COLO829 (cell line): ENCODE results near the gene ROBO2.
A peak's percentile ranks its signal among the peaks of the same experiment; 100 is the strongest.

ENCODE experiments used
- DNase-seq: peaks from one replicate; pipeline ENCODE4 v3.0.0; 2012; ENCODE audit warnings: low spot score

The ROBO2 gene

DNA sequence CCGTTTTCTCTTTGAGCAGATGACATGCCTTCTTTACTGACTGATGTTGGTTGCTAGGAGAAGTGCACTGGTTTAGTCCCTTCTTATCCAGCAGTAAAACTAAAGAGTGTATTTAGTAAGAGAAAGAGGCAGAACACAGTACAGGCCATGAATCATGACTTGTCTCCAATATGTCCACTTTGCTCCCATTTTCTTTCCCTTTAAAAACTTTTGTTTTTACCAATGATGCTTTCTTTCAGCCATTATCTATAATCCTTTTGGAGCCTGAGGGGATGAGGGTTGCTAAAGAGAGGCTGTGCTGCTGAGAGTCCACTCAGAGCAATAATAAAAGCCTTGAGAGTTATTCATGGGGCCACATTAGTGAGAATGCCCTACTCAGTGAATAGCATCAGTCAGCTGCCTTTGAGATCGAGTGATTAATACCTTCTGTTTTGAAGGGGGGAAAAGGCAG, 12.2 kb downstream of the ROBO2 start:
- DNase-seq: peak; percentile 71

DNA sequence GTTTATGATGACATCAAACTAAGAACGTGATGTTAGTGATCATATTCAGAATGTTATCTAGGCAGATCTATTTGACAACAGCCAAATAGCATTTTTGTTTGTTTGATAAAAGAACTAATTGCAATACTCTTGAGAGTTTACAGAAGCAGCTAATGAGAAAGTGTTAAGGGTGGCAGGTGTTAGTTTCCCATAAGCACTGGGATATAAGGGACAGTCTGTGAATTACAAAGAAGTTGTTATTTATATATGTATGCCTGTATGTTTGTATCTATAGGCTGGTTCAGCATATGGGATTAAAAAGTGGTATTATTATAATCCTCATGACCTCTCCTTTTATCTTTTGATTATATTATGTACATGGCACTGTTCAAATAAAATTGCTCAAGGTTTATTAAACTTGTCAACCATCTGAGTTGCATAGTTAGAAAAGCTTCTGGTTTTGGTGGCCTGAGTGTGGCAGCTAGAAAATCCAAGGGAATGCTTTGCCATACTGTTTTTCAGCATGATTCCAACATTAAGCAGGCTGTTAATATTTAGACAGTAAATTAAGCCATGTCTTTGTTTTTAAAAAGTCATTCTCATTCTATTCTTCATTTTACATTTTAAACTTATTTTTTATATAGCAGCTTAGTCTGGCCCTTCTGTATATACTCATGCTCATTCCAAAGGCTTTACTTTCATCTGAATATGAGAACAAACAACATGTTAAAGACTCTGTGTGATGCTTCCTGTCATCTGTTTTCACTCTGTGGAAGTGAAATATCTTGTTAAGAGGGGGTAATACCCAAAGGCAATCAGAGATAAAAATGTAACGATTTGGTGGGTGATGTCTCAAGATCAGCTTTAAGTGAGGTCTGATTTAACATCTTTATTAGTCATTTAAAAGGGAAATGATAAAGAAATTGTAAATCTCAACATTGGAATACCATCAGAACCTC, 13.1 kb downstream of the ROBO2 start:
- DNase-seq: no peak

DNA sequence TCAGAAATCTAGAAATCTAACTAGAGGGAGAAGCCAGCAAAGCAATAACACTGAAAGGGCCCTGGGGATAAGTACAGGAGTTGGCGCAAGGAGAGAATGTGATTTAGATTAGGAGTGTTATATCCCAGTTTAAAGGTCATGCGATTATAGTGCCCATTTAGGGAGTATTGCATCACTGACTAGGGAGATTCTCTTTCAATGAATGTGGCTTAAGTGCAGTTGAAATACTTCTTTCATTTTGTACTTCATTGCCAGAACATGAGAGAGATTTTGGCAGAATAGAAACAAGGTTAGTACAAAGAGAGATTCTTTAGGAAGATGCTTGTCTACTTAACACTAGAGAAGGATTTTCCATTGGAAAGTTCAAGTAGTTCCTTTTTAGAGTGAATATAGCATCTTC, 13.9 kb downstream of the ROBO2 start:
- DNase-seq: peak; percentile 60

DNA sequence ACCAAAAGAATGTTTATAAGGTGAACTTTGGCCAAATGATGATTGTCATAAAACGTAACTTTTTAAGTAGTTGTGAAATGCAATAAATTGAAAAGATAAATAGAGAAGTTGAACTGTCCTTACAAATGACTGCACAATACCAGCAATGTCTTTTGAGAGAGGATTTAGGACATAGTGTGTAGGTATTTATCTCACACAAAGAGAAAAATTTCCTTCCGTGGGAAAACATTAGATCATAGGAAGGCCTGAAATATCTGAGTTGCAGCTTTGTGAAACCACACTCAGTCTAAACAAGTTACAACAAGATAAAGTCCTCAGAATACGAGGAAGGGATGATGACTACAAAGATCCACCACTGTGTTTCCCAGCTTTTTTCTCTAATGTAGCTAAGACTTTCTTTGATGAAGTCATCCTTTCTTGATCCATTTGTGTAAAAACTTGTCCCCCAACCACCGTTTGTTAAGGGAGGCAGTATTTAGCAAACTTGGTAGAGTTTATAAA, 16.0 kb downstream of the ROBO2 start:
- DNase-seq: no peak

DNA sequence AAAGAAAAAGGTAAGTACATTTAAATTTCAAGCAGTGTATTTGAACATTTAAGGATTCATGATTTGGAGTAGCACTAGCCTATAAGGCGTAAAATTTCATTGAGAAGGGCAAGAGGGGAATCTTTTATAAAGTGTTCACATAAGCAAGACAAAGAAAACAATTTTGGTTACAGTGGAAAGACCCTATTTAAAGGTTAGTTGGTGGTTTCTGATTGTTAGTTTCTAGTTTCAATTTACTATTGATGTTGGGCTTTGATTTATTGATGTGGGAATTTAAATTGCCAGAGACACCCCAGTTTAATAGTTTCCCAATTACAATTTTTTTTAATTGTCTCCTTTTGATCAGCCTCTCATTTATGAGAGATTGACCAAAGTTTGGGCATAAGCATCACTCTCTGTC, 19.5 kb downstream of the ROBO2 start:
- DNase-seq: no peak

DNA sequence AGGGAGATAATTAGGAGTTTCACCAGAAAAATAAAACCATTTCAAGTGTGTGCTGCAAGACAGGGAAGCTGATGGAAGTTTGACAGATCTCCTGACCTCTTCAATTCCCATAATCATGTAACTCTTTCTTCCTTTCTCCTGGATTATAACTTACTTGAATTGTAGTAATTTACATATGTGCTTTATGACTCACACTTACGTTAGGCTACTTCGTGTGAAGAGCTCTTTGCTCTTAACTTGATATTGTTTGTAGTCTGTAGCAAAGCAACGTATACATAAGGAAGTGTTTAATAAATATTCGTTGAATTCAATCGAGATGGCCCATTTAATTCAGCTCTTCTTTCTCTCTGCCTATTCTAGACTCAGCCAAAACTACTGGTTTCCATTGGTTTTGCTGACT, 23.5 kb downstream of the ROBO2 start:
- no peak for DNase-seq

DNA sequence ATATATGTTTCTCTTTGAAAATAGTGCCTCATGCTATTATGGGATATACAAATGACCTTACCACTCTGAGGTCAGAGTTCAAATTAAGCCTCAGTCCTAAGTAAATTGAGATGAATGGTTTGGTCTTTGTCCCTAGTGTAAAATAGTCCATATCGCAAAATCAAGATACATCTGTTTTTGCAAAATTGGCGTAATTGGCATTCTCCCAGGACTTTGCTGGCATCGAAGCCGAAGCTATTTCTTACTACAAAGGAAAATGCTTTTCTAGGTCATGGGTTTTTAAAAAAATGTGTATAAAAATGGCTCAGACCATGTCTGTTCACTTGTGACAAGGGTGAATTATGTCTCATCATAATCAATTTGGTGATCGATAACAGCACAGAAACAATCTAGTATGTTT, 25.9 kb downstream of the ROBO2 start:
- DNase-seq: no peak

DNA sequence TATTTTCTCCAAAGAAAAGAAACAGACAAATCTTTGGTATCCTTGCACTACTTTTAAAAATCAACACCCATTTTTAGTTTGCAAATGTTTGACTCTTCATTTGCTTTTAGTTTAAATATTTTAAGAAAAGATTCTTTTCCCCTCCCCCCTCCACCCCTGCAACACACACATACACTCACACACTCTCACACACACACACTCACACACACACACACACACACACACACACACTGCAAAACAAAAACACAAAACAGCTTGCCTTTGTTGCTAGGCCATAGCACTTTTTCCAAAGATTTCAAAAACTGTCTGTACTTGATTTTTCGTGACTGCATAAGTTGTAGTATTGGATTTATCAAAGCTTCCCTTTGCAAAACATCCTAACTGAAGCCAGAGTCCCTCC, 26.9 kb downstream of the ROBO2 start:
- no peak for DNase-seq

DNA sequence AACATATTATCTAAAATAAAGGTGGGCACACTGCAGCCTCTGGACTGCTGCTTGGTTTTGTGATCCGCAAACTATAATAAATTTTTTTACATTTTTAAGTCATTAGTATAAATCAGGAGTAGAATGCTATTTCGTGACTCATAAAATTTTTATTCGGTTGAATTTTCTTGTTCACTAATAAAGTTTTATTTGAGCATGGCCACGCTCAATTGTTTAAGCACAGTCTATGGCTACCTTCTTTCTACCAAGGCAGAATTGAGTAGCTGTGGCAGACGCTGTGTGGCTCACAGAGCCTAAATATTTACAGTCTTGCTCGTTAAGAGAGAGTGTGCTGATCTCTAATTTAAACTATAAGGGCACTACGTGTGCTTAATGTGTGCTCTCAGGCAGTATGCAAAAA, 28.9 kb downstream of the ROBO2 start:
- DNase-seq: no peak

DNA sequence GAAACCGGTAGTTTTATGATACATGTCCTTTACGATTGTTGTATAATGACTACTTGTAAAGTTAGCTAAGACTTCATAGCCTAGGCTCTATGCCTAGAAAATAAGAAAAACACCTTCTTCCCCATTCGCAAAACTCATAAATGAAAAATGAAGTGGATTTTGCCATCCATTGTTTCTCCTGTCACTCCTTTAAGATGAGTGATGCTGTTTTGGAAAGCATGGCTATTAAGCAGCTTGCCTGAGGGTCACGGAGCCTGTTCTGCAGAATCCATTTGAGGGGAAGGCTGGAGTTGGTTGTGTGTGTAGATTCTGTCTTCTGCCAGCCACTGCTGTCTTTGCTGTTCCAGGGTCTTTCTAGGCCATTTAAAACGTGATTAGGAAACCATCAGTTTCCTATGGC, 31.5 kb downstream of the ROBO2 start:
- no peak for DNase-seq

DNA sequence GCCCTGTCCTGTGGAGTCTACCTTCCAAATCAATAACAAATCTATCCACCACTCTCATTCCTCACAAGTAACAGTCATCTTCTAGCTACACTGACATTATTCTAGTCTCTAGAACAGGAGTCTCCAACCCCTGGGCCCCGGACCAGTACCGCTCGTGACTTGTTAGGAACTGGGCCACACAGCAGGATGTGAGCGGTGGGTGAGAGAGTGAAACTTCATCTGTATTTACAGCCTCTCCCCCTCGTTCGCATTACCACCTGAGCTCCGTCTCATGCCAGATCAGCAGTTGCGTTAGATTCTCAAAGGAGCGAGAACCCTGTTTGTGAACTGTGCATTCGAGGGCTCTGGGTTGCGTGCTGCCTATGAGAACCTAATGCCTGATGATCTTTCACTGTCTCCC, 31.9 kb downstream of the ROBO2 start:
- DNase-seq: no peak

DNA sequence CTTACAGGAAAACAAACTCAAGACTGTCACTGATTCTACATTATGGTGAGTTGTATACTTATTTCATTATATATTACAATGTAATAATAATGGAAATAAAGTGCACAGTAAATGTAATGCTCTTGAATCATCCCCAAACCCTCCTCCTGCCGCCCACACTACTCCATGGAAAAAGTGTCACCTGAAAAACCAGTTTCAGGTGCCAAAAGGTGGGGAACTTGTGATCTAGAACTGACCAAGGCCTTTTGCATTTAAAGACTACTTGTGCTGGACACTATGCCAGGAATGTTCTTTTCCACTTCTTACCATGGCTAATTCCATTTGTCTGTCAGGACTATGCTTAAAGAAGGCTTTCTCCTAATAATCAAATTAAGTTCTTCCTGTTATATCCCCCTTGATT, 32.3 kb downstream of the ROBO2 start:
- no peak for DNase-seq

DNA sequence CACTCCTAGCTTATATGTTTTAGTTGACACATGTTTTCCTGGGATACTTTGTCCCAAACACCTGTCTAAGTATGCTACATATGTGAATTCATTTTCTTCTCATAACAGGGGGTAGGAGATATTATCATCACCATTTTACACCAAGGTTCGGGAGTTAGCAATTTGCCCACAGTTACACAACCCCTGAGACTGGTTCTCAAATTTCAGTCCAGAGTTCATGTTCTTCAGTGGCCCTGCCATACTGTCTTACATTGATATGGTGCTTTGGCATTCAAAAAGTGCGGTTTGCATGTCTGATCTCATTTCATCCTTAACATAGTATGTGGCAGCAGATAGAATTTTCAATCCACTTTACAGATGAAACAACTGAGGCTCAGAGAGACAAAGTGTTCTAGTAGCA, 38.4 kb downstream of the ROBO2 start:
- no peak for DNase-seq

DNA sequence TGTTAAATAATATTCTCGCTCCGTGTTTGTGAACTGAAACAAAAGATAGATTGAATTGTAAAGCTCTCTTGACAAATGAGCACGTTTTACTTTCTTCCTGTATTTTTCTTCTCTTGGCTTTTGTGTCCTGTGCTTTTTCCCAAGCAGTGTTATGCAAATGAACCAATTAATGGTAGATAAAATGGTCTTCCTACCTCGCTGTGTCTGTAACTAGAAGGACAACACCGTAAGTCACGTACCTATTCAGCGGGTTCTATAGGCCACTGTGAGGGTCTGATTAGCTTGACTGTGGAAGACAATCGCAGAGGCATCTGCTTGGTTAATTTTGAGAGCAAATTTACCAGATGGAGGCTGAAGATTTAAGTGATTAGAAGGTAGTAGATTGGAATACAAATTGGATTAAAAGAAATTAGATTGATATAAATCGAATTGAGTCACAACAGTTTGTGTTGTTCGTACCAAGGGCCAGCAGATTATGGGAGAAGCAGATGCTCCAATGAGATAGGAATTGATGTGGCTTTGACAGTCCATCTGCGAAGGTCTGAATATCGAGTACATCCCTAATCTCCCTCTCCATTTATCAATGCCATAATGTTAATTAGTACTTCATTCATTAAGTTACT, 40.2 kb downstream of the ROBO2 start:
- no peak for DNase-seq

DNA sequence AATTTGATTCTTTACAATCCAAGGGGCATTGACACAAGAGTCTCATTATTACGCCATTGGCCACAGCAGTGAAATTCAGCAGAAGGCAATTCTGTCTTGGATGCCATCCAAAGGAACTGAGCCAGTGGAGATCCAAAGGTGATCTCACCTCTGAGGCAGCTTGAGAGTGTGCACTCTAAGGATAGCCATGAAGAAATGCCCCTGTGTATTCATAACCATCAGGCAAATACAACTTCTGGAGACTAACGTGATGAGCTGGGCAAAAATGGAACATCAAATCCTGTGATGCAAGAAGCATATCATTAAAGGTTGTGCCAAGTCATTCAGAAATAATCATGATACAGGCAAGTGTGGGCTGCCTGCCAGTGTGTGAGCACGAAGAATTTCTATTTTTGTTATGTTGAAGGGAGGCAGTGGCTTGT, 41.4 kb downstream of the ROBO2 start:
- no peak for DNase-seq

DNA sequence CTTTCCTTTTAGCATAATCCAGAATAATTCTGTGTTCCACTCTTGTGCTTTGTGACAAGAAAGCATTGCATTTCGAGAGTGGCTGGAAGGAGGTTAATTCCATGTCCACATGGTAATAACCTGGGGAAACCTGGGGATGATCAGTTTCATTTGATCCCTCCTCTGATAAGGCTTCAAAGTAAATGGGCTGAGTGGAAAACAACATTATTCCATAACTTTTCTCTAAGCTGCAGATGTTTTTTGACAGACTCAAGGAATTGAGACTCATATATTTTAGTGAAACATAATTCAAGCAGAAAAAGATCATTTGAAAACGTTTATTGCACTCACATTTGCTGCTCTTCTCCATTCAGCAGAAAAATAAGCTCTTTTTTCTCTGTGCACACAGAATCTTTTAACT, 44.6 kb downstream of the ROBO2 start:
- no peak for DNase-seq

DNA sequence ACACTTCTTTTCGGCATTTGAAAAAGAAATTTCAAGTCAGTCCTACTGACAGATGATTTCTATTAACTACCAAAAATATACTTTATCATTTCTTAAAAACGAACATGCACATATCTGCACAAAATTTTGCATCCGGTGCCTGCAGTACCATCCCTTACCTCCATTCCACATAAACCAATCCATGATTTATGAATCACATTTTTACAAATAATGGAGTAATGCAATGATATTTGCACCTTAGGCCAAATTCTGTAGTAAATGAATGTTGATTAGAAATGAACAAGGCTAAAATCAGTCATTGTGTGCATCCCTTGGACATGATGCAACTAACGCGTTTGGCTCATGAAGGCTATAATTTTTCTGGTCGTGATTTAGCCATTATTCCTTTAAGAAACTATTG, 46.5 kb downstream of the ROBO2 start:
- no peak for DNase-seq

DNA sequence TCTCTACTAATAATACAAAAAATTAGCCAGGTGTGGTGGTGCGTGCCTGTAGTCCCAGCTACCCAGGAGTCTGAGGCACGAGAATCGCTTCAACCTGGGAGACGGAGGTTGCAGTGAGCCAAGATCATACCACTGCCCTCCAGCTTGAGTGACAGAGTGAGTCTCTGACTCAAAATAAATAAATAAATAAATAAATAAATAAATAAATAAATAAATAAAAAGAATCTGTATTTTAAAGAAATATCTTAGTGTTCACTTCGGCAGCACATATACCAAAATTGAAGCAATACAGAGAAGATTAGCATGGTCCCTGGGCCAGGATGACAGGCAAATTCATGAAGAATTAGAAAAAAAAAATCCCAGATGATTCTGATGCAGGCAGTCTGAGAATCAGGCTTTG, 51.9 kb downstream of the ROBO2 start:
- DNase-seq: no peak

DNA sequence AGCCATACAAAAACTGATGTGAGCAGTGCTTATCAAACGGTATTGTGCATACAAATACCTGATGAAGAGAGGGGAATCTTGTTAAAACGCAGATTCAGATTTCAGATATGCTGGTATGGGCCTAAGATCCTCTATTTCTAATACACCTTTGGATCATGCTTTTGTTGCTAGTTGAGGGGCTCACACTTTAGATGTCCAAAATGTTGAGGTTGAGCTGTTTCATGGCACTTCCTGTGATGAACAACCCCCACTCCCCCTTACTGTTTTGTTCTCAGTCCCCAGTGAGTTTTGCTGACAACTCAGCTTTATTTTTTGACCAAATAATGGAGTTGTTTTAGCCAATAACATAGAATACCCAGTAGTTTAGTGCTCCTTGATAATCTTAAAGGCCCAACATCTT, 53.2 kb downstream of the ROBO2 start:
- no peak for DNase-seq

DNA sequence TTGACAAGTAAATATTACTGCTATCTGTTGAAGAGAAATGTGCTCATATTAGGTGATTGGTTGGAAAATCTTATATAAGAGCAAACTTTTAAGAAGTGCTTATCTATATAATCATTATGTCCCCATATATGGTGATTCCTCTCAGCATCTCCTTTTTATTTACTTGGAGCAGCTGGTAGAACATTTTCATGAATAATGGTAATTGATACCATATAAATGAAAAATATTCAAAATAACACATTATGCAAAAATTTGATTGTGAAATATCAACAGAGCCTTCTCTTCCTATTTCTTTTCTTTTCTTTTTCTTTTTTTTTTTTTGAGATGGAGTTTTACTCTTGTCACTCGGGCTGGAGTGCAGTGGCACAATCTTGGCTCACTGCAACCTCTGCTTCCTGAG, 56.2 kb downstream of the ROBO2 start:
- no peak for DNase-seq

DNA sequence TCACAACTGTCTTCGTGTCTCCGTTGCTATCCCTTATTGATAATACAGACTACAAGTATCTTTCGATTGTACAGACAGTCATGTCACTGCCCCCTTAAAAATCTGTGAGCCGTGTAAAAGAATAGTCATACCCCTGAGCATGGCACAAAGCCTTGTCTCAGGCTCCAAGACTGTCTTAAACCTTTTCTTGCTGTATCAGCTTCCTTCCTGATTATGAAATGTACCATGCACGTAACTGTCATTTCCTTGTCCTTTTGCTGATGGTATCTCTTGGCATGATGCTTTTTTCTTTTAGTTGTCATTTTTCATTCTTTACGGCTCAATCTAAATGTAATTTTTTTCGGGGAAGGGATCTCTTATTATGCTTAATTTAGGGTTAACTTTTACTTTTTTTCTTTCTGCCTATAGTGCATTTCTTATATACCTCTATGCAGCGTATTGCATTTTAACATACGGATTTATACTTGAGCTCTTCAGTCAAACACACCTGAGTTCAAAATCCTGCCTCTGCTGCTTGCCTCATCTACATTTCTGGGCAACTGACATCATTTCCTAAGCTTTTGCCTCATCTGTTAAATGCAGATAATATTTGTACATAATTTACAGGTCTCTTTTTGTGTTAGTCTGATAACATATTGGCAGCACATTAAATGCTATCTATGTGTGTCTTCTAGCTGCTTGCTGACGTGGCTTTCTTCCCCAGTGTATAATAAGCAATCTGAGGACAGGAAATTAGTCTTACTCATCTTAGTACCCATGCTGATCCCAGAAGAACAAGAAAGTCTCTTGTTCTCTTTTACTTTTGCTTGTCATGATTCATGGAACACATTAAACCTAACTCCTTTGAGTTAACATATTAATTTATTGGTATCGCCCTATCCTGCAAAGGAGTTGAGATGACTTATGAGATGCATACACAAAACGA, 57.3 kb downstream of the ROBO2 start:
- peak; percentile 89 for DNase-seq
